Activated CD8-positive, alpha-beta memory T cell treated with anti-CD3 and anti-CD28 coated beads for 4 hours (primary cell): ENCODE data around the gene KRTAP5-2.
"Not testable (repeated sequence)": the region's sequence is repeated elsewhere in the genome, so short reads cannot be mapped to it uniquely, and the experiment has no call there.

Experiments used
- DNase-seq, 2 donors: peaks; one replicate each; pipeline ENCODE4 v3.0.0-alpha.2; 2020; ENCODE audit warnings: low read depth in 2 of 2

KRTAP5-2 gene

GRCh38 chr11:1628506-1629325 lies 30.6 kb upstream of the KRTAP5-2 start:
- peak; percentile 22 to 28 for DNase-seq

GRCh38 chr11:1625541-1625940 lies 27.4 kb upstream of the KRTAP5-2 start:
- no peak for DNase-seq

DNA sequence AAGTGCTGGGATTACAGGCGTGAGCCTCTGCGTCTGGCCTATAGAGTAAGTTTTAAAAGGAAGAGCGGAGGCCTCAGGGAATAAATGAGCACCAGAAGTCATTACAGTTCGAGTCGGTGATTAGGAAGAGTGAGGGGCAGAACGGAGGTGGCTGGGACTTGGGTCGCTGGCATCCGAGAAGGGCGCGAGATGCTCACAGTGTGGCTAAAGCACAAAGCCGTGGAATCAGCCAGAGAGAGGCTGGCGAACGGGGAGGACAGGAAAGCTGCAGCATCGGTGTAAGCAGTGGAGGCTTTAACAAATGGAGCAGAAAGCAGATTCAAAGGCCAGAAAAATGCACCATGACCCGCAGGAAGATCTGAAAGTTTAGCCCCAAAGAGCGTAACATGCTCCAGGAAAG lies 26.5 kb upstream of the KRTAP5-2 start:
- no peak for DNase-seq

DNA sequence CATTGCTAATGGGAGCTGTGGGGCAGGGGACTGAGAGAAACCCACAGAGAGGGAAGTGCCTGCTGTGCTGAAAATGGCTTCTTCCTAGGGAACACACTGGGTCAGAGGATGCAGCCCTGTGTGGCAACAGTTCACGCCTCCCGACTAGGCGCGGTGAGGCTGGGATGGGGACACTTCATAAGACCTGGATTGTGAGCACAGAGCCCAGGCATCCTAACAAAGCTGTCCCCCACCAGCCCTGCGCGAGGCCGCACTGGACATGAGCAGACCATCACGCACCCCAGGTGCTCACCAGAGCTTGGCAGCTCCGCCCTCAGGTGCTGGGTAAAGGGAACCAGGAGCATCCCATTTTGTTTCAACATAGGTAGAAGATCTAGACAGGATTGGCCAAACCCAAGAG lies 25.6 kb upstream of the KRTAP5-2 start:
- no peak for DNase-seq

DNA sequence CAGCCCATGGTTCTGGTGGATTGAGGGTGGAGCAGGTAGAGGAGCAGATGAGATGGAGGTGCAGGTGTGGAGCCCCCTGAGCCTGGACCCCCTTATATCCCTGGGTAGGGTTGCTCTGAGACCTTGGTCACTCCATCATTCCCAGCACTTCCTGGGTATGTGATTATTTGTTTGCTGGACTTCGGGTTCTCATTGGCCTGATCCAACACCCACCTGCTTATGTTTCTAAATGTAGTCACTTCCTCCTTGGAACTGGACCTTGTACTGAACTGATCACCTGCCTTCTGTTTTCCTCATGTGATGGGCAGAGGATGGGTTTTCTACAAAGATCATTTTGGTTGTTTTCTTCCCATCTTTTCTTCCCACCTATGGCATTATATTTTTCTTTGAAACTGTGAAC lies 24.0 kb upstream of the KRTAP5-2 start, which contains the start of gene KRTAP5-4:
Gene KRTAP5-4, minus strand, starts transcription at position 53 of the 400 bp plus-strand sequence. Its CDS starts 45 bp downstream, at position 8.
- no peak for DNase-seq

- no peak for DNase-seq
Measured at GRCh38 chr11:1619449-1619848, 21.4 kb upstream of the KRTAP5-2 start.

DNA sequence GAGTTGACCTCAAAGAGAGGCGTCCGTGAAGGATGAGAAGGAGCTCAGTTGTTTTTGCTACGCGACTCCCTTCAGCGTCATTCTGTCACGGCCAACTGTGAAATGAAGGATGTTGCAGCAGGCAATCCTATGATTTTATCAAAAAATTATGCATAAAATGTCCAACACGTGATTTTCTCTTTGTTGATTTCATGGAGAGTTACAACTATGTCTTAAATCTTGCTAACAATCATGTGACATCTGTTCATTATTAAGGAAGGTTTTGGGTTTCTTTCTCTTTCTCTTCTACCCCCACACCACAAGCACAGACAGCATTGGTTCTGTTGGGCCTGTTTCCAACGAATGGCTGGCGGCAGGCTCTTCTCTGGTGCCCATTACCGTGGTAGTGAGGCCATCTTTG lies 20.1 kb upstream of the KRTAP5-2 start:
- no peak for DNase-seq

DNA sequence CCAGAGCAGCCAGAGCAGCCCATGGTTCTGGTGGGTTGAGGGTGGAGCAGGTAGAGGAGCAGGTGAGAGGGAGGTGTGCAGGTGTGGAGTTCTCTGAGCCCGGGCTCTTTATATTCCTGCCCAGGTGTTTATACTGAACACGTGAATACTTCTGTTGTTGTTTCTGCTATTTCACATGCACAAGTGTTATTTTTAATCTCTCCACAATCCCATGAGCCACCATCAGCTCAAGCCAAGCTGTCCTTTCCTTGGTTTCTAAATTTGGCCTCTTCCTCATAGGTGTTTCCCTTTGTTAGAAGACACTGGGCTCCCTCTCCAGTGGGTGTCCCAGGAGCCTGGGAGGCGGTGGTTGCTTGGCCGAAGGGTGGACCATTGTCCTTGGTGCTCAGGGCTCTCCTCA lies 10.3 kb upstream of the KRTAP5-2 start, which contains the start of gene KRTAP5-3:
Gene KRTAP5-3, minus strand, starts transcription at position 101 of the 400 bp plus-strand sequence. Its CDS starts 78 bp downstream, at position 23.
- no peak for DNase-seq

DNA sequence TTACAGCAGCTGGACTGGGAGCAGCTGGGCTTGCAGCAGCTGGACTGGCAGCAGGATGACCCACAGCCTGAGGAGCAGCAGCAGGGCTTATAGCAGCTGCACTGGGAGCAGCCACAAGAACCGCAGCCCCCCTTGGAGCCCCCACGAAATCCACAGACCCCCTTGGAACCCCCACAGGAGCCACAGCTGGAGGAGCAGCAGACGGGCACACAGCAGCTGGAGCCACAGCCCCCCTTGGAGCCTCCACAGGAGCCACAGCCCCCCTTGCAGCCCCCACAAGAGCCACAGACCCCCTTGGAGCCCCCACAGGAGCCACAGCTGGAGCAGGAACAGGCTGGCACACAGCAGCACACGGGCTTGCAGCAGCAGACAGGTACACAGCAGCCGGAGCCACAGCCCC lies 9.8 kb upstream of the KRTAP5-2 start:
- not testable (repeated sequence) for DNase-seq

- DNase-seq = not testable (repeated sequence)
Measured at GRCh38 chr11:1607156-1607845, 9.2 kb upstream of the KRTAP5-2 start.

DNA sequence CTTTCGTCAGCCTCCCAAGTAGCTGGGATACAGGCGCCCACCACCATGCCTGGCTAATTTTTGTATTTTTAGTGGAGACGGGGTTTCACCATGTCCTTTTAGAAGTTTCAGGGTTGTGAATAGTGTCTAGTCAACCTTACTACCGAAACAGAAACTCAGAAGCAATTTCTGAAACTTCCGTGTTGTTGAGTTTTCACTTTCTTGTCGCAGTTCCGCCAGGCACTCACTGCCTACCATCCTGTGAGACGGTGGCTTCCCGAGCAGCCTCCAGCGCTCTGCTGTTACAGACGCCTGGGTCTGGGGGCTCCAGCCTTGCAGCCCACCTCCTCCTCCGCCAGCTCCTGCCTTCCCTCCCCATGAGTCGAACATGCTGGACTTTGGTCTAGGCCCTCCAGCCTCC lies 7.8 kb upstream of the KRTAP5-2 start:
- not testable (repeated sequence) for DNase-seq

DNA sequence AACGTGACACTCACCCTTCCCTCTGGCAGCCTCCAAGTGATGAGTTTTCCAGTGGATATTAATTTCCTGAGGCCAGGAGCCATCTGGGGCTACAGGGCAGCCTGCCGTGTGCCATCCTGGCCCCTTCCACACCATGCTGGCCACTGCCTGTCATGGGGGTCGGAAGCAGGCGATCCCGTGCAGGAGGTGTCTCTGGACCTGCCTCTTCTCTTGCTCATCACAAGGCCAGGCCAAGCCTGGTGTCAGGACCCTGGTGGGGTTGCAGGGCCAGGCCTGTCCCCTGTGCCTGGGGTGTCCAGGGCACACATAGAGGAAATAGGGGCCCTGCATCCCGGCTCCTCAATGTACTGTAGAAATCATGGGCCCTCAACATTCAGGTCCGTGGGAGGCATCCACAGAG lies 6.6 kb upstream of the KRTAP5-2 start:
- DNase-seq = no peak

DNA sequence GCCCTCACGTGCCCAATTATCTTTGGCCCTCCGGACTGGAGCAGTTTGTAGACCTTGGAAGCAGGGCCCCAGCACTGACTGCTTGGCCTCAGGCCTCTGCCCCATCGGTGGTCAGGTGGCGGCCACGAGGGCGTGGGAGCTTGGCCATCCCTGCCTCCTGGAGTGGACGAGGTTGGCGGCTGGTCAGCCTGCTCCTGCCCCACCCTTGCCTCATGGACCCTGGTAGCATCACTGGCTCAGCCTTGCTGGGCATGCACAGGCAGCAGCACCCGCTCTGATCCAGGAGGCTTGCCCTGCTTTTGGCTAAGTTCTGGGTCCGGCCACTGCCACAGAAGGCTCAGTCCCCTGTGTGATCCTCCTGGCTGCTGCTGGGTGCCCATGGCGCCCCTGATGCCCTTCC lies 6.1 kb upstream of the KRTAP5-2 start:
- no peak for DNase-seq

GRCh38 chr11:1603629-1604028 lies 5.5 kb upstream of the KRTAP5-2 start:
- no peak for DNase-seq

DNA sequence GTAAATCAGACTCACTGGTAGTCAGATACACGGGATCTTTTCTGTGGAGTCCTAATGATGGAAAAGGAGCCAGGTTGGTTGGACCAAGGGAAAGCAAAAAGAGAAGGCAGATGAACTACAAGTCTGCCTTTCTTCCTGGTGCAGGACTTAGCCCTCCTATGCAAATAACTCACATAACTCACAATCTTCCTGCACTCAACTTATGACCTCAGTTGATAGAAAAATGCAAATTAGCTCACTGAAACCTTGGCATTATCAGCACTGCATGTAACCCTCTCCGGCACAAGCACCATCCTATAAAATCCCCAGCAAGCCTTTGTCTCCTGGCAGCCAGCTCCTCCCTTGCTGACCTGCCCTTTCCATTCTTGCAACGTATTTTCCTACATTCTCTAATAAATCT lies 3.6 kb upstream of the KRTAP5-2 start:
- not testable (repeated sequence) for DNase-seq

DNA sequence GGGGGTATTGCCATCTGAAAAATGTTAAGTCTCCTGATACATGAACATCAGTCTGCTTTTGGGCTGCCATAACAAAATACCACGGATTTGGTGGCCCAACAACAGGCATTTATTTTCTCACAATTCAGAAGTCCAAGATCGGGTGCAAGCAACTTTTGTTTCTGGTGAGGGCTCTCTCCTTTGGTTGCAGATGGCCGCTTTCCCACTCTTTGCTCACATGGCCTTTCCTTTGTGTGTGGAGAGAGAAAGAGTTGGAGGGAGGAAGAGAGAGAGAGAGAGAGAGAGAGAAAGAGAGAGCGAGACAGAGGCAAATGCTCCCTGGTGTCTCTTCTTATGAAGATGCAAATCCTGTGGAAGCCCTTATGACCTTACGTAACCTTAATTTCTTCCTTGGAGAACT lies 2.5 kb upstream of the KRTAP5-2 start:
- DNase-seq = no peak

- no peak for DNase-seq
Measured at GRCh38 chr11:1598816-1599215, 722 bp upstream of the KRTAP5-2 start.

GRCh38 chr11:1598406-1598805 lies 312 bp upstream of the KRTAP5-2 start:
- not testable (repeated sequence) for DNase-seq

GRCh38 chr11:1597331-1597993 lies 632 bp downstream of the KRTAP5-2 start:
- DNase-seq = no peak

GRCh38 chr11:1596576-1597121 lies 1.4 kb downstream of the KRTAP5-2 start:
- not testable (repeated sequence) for DNase-seq

- not testable (repeated sequence) for DNase-seq
Measured at GRCh38 chr11:1595994-1596575, 2.0 kb downstream of the KRTAP5-2 start.

DNA sequence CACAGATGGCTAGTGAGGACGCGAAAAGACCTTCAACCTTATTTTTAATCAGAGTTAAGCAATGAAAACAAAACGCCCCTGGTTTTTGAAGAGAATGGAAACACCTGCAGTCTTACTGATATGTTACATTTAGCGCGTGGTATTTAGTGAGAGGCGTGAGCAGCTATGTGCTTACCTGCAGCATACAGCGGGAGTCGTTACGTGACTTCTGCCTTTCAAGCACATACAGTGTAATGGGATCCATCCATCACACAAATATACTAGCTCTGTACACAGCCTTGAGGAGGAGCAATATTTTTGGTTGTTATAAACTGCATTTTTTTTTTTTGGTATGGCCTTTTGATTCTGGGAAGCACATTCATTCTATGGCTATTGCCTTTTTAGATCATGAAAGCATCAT lies 5.5 kb downstream of the KRTAP5-2 start:
- no peak for DNase-seq
